Activated T-cell treated with anti-CD3 and anti-CD28 coated beads for 4 hours (primary cell): Measurements from ENCODE around the gene MTHFD2L.

Experiments
- DNase-seq: peaks from one replicate; pipeline ENCODE4 v3.0.0-alpha.2; 2020

The MTHFD2L gene

DNA sequence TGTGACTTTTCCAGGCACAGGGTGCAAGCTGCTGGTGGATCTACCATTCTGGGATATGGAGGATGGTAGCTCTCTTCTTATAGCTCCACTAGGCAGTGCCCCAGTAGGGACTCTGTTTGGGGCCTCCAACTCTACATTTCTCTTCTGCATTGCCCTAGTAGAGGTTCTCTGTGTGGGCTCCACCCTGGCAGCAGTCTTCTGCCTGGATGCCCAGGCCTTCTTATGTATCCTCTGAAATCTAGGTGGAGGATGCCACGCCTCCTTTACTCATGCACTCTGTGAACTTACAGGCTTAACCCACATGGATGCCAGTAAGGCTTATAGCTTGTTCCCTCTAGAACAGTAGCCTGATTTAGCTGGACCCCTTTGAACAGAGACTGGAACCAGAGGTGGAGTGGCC, 186.1 kb downstream of the MTHFD2L start:
- DNase-seq, result no peak
